Upper lobe of left lung (tissue), 6 donors: ENCODE measurements around the gene ZDHHC20. TPM values are rescaled to one million over a fixed set of nuclear protein-coding genes. Genes with fewer than 3 reads are reported as not detected.
"Not testable (repeated sequence)": the region's sequence is repeated elsewhere in the genome, so short reads cannot be mapped to it uniquely, and the experiment has no call there.

Experiments
- ATAC-seq, 2 donors: fragments of 200-7000 bp; cut with Tn5 transposase; one replicate each; pipeline ENCODE4 v1.9.1; 2022; ENCODE audit warnings: mild to moderate bottlenecking in 2 of 2, moderate library complexity in 2 of 2; ENCODE audit not compliant: low FRiP score in 2 of 2
- DNase-seq, 2 donors: peaks; one replicate each; pipeline ENCODE4 v3.0.0-alpha.2; 2019 to 2020
- H3K27ac ChIP-seq, 4 donors: fragments of 200-600 bp; sonication (generic); one replicate each; pipeline ENCODE4 v1.5.1; 2016 to 2019
- H3K27me3 ChIP-seq, 4 donors: fragments of 200-600 bp; sonication (generic); one replicate each; pipeline ENCODE4 v1.5.1; 2017 to 2019
- H3K36me3 ChIP-seq, 4 donors: fragments of 200-600 bp; sonication (generic); one replicate each; pipeline ENCODE4 v1.5.1; 2016 to 2019
- H3K4me1 ChIP-seq, 4 donors: fragments of 200-600 bp; sonication (generic); one replicate each; pipeline ENCODE4 v1.5.1; 2018 to 2019
- H3K4me3 ChIP-seq, 4 donors: fragments of 200-600 bp; sonication (generic); one replicate each; pipeline ENCODE4 v1.5.1; 2017 to 2019; ENCODE audit warnings: mild to moderate bottlenecking in 2 of 4, moderate library complexity in 1 of 4
- H3K9me3 ChIP-seq, 4 donors: fragments of 200-600 bp; sonication (generic); one replicate each; pipeline ENCODE4 v1.5.1; 2018 to 2019
- CTCF ChIP-seq, 6 experiments: fragments of 450-650 bp in 4 of 6; fragments of 200-600 bp in 2 of 6; sonication (generic) in 2 of 6; IDR thresholded peaks; one replicate each; pipeline ENCODE4 v1.5.1; 2016 to 2019; ENCODE audit warnings: antibody characterized with exemption in 6 of 6
- EP300 ChIP-seq, 4 donors: sonication (generic); formaldehyde crosslinking; IDR thresholded peaks; one replicate each; pipeline ENCODE4 v1.5.1; 2017; ENCODE audit warnings: antibody characterized with exemption in 4 of 4, control low read depth in 2 of 4
- POLR2A ChIP-seq, 4 donors: fragments of 450-650 bp; IDR thresholded peaks; one replicate each; pipeline ENCODE4 v1.5.1; 2016 to 2017; ENCODE audit warnings: antibody characterized with exemption in 4 of 4, mild to moderate bottlenecking in 2 of 4
- POLR2AphosphoS5 ChIP-seq, 2 donors: sonication (generic); formaldehyde crosslinking; IDR thresholded peaks; one replicate each; pipeline ENCODE4 v1.5.1; 2017; ENCODE audit warnings: antibody characterized with exemption in 2 of 2
- WGBS, 2 donors: methylation state at CpG; one replicate each; pipeline ENCODE4 v1.1.5; 2017 to 2018; 5-methylcytosine and 5-hydroxymethylcytosine counted together
- total RNA-seq, 6 donors: library from RNA; depleted of rRNA in 4 of 6; stranded (reverse); fragments of >200 nt in 4 of 6; gene quantifications; one replicate each; pipeline versions ENCODE4 v1.1.0 to v1.2.1, GENCODE V29; 2016 to 2021
- donor health status: DM: no; HTN: no; CAD: no; lungs with moderate emphysema.
- donor health status: DM: no; HTN: yes; CAD: no; lungs with severe emphysema.

ZDHHC20 gene
- total RNA-seq, 6 donors from 2014 or later: 26.2 to 124 (median 72.0) TPM

GRCh38 chr13:21385710-21386109, 73.4 kb downstream of the ZDHHC20 start:
- WGBS, 2 donors: 85 to 93% methylated on average over 2 of the region's 2 CpGs
- no peaks in the 10 kb centered on the region for H3K9me3 ChIP-seq
- H3K4me3 ChIP-seq: no peak overlapping the region
- ATAC-seq (no peak), DNase-seq (no peak)
- H3K27me3 ChIP-seq: no peaks in the 10 kb centered on the region
- H3K36me3 ChIP-seq: peaks cover 22 to 78% (median 30%) of the 10 kb centered on the region in 4 donors
- TF ChIP-seq CTCF (IDR thresholded peaks at IDR 0.05) (no peak), EP300 (IDR thresholded peaks at IDR 0.05) (no peak), POLR2A (IDR thresholded peaks at IDR 0.05) (no peak), POLR2AphosphoS5 (IDR thresholded peaks at IDR 0.05) (no peak)
- H3K4me1 ChIP-seq: no peaks in the 10 kb centered on the region
- H3K27ac ChIP-seq: no peak overlapping the region

- ATAC-seq (no peak), DNase-seq (no peak)
- H3K4me3 ChIP-seq: no peak overlapping the region
- no peaks in the 10 kb centered on the region for H3K27me3 ChIP-seq
- no peak for TF ChIP-seq CTCF (IDR thresholded peaks at IDR 0.05)
- TF ChIP-seq POLR2A (IDR thresholded peaks at IDR 0.05): no peak
- no peak for TF ChIP-seq EP300 (IDR thresholded peaks at IDR 0.05)
- TF ChIP-seq POLR2AphosphoS5 (IDR thresholded peaks at IDR 0.05): no peak
- peaks cover 26 to 75% (median 35%) of the 10 kb centered on the region in 4 donors for H3K36me3 ChIP-seq
- H3K9me3 ChIP-seq: no peaks in the 10 kb centered on the region
- WGBS, 2 donors: 81 to 92% methylated on average over 6 of the region's 6 CpGs
- H3K4me1 ChIP-seq: no peaks in the 10 kb centered on the region
- H3K27ac ChIP-seq: no peak overlapping the region
Observed at GRCh38 chr13:21383090-21383489, 76.0 kb downstream of the ZDHHC20 start.

DNA sequence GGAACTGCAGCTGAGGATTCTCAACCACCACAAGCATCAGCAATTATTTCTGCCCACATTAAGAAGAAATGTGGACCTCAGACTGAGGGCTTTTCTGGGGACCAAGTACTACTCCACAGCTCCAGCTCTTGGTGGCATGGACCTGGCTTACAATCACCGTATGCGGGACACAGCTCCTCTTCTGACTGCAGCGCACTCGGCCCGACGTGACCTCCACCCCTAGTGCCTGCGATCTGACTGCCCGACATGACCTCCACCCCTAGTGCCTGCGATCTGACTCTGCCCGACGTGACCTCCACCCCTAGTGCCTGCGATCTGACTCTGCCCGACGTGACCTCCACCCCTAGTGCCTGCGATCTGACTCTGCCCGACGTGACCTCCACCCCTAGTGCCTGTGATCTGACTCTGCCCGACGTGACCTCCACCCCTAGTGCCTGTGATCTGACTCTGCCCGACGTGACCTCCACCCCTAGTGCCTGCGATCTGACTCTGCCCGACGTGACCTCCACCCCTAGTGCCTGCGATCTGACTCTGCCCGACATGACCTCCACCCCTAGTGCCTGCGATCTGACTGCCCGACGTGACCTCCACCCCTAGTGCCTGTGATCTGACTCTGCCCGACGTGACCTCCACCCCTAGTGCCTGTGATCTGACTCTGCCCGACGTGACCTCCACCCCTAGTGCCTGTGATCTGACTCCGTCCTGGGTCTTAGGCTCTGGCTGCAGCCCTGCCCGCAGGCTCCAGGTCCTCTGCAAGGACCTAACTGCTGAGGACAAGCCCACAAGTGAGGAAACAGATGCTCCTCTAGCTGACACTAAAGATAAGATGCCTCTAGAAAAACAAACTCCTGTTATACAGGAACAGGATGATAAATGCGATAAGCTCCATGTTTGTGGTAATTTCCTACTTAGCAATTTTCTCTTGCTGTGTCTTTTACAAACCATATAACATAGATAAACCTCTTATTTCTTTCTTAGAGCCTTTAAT, 81.8 kb downstream of the ZDHHC20 start:
- peaks cover 22 to 67% (median 34%) of the 10 kb centered on the region in 4 donors for H3K36me3 ChIP-seq
- not testable (repeated sequence) for H3K4me3 ChIP-seq, H3K4me1 ChIP-seq, ATAC-seq, DNase-seq, H3K27me3 ChIP-seq, H3K9me3 ChIP-seq, H3K27ac ChIP-seq
- WGBS, 2 donors: 84 to 86% methylated on average over 33 of the region's 36 CpGs

- no peaks in the 10 kb centered on the region for H3K9me3 ChIP-seq
- DNase-seq (no peak), ATAC-seq (no peak)
- peaks cover 3 to 30% (median 11%) of the 10 kb centered on the region in 4 donors for H3K36me3 ChIP-seq
- no peak for TF ChIP-seq POLR2A (IDR thresholded peaks at IDR 0.05)
- TF ChIP-seq POLR2AphosphoS5 (IDR thresholded peaks at IDR 0.05): no peak
- TF ChIP-seq EP300 (IDR thresholded peaks at IDR 0.05): no peak
- no peak for TF ChIP-seq CTCF (IDR thresholded peaks at IDR 0.05)
- H3K4me3 ChIP-seq: no peak overlapping the region
- H3K27me3 ChIP-seq: no peaks in the 10 kb centered on the region
- 49 to 57% methylated on average over 1 of the region's 1 CpG for WGBS, 2 donors
- H3K27ac ChIP-seq: no peak overlapping the region
- no peaks in the 10 kb centered on the region for H3K4me1 ChIP-seq
Observed at GRCh38 chr13:21372530-21372929, 86.6 kb downstream of the ZDHHC20 start.

DNA sequence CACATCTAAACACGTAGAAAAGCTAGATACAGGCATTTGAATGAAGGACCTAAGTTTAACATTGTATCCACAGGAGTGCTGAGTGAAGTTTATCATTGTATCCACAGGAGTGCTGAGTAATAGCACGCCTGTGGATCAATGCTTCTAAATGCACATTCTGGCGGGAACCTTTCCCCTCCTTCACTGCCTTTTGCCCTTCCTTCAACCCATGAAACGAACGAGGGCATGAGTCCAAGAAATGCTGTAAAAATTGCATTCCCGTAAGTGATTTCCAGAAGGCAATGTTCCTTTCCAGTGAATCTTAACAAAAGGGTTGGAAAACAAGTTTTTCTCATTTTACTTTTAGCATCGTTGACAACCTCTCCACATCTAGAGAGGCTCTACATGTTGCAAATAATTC, 88.1 kb downstream of the ZDHHC20 start:
- TF ChIP-seq CTCF (IDR thresholded peaks at IDR 0.05): no peak
- TF ChIP-seq POLR2AphosphoS5 (IDR thresholded peaks at IDR 0.05): no peak
- TF ChIP-seq POLR2A (IDR thresholded peaks at IDR 0.05): no peak
- no peak for TF ChIP-seq EP300 (IDR thresholded peaks at IDR 0.05)
- 68% methylated on average over 7 of the region's 7 CpGs for WGBS, 2 donors
- ATAC-seq: no peak
- H3K27ac ChIP-seq: no peak overlapping the region
- H3K9me3 ChIP-seq: no peaks in the 10 kb centered on the region
- no peak for DNase-seq
- H3K27me3 ChIP-seq: no peaks in the 10 kb centered on the region
- H3K4me1 ChIP-seq: no peaks in the 10 kb centered on the region
- no peak overlapping the region for H3K4me3 ChIP-seq
- peaks cover under 1 to 20% (median 10%) of the 10 kb centered on the region in 4 donors for H3K36me3 ChIP-seq
